Stomach (tissue), 4 donors: Measurements from ENCODE around the gene IGBP1.

Experiments
- EP300 ChIP-seq: sonication (generic); formaldehyde crosslinking; IDR thresholded peaks from one replicate; pipeline ENCODE4 v1.6.1; 2017; ENCODE audit warnings: antibody characterized with exemption
- POLR2A ChIP-seq, 4 donors: fragments of 450-650 bp; IDR thresholded peaks; one replicate each; pipeline ENCODE4 v1.6.1; 2016; ENCODE audit warnings: antibody characterized with exemption in 4 of 4, control low read depth in 2 of 4, mild to moderate bottlenecking in 1 of 4, moderate library complexity in 1 of 4
- POLR2AphosphoS5 ChIP-seq, 3 donors: sonication (generic); formaldehyde crosslinking; IDR thresholded peaks; one replicate each; pipeline ENCODE4 v1.6.1; 2016; ENCODE audit warnings: antibody characterized with exemption in 3 of 3
- TF ChIP-seq, protein P1 (sequence below), 7 experiments: fragments of 450-650 bp in 4 of 7; fragments of 200-600 bp in 3 of 7; sonication (generic) in 3 of 7; IDR thresholded peaks; one replicate each; pipeline ENCODE4 v1.5.1; 2016 to 2019; ENCODE audit warnings: antibody characterized with exemption in 7 of 7, control low read depth in 2 of 7, mild to moderate bottlenecking in 1 of 7

DNA sequence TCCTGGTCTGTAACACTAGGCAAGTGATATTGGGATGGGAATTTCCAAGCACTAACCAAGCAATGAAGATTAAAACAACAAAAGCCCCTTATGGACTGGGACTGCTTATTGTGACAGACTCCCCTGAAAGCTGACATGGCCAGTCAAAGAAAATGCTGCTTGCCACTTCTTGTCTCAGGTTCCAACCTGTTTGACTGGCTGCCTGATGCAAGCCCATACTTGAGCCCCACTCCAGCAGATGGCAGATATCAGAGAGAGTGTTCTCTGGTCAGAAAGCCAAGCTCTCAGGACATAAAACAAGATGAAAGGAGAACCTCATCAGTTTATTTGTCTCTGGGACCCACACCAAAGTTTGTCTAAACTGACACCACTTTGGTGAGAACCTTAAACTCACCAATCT is 15.5 kb upstream of the IGBP1 start:
- no peak for TF ChIP-seq POLR2A (IDR thresholded peaks at IDR 0.05)
- TF ChIP-seq POLR2AphosphoS5 (IDR thresholded peaks at IDR 0.05): no peak
- TF ChIP-seq, protein P1, sequence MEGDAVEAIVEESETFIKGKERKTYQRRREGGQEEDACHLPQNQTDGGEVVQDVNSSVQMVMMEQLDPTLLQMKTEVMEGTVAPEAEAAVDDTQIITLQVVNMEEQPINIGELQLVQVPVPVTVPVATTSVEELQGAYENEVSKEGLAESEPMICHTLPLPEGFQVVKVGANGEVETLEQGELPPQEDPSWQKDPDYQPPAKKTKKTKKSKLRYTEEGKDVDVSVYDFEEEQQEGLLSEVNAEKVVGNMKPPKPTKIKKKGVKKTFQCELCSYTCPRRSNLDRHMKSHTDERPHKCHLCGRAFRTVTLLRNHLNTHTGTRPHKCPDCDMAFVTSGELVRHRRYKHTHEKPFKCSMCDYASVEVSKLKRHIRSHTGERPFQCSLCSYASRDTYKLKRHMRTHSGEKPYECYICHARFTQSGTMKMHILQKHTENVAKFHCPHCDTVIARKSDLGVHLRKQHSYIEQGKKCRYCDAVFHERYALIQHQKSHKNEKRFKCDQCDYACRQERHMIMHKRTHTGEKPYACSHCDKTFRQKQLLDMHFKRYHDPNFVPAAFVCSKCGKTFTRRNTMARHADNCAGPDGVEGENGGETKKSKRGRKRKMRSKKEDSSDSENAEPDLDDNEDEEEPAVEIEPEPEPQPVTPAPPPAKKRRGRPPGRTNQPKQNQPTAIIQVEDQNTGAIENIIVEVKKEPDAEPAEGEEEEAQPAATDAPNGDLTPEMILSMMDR (IDR thresholded peaks at IDR 0.05): no peak
- TF ChIP-seq EP300: no peak
